ENCODE data around the gene MB21D2.
A peak's percentile ranks its signal among the peaks of the same experiment; 100 is the strongest.
"Not testable (repeated sequence)": the region's sequence is repeated elsewhere in the genome, so short reads cannot be mapped to it uniquely, and the experiment has no call there.

MB21D2 gene

DNA sequence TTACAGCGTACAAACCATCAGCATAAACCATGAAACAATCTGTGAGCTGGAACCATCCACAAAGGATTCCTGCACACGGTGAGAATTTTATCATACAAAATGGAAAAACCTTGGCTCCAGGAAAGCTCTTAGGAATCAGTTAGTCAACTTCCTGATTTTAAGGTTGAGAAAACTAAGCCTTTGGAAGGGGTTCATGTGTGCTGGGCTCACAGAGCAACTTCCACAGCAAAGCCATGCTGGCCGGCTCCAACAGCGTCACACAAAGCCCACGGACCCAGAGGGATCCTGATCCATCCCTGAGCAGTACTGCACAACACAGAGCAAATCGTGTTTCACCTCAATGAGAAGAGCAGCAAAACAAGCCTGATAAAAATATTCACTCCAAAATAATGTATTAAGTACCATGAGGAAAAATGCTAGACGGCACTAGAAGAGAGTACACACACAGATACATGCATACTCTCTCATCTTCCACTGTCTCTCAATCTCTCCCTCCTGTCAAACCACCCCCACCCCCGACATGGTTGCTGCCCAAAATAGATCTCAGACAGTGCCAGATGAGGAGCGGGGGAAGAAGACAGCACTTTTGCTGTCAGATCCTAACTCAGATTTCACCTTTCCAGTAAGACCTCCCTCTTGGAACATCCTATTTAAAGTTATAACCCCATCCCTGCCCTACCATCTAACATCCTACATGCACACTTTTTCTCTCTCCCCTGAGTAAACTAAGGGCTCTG lies 58.6 kb downstream of the MB21D2 start:
- DNase-seq (no peak), ATAC-seq (no peak)

DNA sequence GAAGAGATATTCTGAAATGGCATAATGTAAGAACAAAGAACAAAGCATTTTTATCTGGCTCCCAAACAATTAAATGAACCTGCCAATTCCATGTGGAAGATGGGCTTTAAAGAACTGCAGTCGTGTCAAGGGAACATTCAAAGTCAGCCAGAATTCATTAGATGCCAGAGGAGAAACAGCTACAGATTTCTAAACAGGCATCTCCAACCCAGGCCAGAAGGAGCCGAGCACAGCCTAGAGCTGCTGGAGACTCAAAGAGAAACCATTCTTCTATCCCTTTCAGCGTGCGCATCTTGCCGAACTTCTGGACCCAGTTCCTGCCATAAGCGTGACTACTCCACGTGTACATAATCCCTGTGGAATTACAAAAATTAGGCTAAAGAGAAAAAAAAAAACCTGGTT lies 60.4 kb downstream of the MB21D2 start:
- DNase-seq (no peak), ATAC-seq (no peak)

DNA sequence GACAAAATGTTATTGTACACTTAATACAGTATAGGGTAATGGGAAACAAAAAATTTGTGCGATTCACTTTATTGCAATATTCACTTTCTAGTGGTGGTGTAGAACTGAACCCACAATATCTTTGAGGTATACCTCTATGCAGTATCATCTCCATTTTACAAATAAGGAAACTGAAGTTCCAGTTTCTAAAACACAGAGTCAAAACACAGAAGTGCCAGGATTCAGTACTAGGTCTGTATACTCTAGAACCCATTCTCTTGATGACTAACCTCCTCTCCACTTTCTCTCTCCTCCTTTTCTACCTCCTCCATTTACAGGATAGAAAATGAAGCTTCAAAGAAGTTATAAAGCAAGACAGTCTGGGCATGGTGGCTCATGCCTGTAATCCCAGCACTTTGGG lies 62.2 kb downstream of the MB21D2 start:
- DNase-seq (no peak), ATAC-seq (no peak)

DNA sequence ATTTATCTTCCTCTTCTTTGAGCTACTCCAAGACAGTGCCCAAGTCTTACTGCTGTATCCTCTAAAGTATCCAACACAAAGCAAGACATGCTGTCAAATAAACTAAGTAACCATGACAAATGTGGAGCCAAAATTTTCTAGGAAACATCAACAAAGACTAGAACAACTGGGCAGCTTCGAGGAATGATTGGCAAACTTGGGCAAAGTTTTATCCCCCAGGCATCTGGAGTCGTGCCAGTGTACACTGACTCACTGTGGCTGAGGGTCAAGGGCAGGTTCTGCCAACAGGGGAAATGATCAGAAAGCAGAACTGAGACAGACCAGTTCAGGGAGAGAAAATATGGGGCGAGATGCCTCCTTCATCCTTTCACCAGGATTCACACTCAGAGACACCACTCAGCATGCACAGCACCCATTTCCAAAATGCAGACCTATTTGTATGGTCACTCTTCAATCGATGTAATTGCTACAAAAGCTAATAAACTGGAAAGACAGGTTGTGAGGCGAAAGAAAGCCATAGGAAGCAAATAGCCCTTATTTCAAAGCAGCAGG lies 65.8 kb downstream of the MB21D2 start:
- ATAC-seq, result no peak

DNA sequence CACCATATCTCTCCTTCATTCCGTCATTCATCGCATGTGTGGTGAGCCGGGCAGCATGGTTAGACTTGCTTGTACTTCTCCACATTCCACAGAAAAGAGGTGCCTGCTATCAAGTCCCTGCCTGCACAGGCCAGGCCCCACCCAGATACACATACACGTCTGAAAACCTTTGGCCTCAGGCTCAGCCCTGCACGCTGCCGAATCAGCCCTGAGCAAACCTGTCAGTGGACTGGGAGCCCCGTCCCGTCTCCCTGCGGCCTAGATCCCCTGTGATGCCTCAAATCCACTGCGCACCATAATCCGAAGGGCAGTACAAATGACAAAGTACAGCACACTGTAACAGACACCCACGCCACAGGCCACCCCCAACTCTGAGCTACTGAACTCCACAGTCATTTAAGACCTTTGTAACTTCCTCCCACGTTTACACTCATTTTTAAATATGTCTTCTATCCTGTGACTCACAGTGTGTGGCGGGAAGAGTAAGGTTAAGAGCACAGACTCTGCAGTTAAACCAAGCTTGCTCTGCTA lies 67.1 kb downstream of the MB21D2 start:
- DNase-seq (peak; percentile 49), ATAC-seq (peak; percentile 94)

More for the DNA sequence above, 65.8 kb downstream of the MB21D2 start:
- peak; percentile 22 for DNase-seq

DNA sequence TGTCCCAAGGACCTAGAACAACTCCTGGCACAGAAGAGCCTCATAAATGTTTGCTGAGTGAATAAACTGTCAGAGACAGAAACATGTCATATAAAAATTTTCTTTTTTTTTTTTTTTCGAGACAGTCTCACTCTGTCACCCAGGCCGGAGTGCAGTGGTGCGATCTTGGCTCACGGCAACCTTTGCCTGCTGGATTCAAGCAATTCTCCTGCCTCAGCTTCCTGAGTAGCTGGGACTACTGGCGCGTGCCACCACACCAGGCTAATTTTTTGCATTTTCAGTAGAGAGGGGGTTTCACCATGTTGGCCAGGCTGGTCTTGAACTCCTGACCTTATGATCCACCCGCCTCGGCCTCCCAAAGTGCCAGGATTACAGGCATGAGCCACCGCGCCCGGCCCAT lies 67.8 kb downstream of the MB21D2 start:
- ATAC-seq, result not testable (repeated sequence)

DNA sequence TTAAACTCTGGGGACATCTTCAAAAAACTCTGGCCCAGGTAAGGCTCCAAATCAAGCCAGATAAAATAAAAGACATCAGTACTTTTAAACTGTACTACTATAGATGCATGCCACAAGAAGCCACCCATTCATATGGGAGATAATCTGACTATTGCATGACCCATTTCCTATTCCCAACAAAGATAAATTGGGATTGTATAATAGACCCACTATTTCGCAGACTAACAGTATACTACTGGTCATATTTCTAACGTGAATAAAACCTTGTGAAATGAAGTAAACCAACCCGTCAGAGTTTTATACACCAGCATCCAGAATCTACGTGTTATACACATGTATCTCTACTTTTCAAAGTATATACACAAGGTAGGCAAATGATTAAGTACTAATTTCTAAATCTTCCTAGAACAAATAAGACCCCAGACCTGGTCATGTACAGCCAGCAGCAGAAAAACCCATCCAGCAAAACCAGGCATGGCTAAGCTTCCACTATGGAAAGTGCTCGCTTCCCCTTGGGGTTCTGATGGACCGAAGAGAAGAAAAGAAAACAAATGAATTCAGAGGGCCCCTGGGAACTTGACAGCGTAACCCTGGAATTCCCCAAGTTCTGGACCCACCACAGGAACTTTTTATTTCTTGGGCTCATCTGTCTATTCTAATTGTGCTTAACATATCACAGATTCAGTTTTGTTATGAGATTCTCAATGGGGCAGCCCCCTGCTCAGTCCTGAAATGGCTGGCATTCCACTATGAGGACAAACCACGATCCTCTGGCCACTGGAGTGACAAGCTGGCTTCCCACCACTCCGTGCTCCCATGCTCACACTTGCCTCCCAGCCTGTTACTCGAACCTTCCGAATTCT lies 69.1 kb downstream of the MB21D2 start:
- ATAC-seq, result no peak
- no peak for DNase-seq

More for the DNA sequence above, 67.8 kb downstream of the MB21D2 start:
- DNase-seq, result not testable (repeated sequence)

DNA sequence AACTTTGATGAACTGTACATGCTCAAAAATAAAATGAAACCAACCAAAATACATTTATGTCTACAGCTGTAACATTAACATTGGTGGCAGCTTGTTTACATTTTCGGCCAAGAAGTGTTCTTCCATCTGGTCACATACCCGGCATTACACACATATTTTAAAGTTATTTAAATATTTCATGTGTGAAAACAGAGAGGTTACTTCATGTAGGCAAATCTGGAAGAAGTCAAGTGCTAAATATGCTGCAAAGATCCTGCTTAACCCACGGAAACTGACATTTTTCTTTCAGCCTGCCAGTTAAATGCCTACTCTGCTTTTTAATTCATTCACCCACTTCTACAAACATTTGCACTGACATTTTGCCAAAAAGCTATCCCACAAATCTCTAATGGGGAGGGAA lies 69.7 kb downstream of the MB21D2 start:
- no peak for DNase-seq
- no peak for ATAC-seq

DNA sequence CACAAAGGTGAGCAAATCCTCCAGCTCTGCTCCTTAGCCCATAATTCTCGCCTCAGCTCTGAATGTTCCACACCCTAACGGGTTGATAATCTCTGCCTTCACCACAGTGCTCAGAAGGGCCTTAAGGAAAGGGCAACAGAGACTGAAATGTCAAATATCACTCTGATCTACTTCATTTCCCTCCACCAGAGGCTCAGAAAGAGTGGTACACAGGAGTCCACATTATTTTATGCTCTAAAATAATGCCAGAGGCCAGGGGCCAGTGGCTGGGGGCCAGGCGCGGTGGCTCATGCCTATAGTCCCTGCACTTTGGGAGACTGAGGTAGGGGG lies 72.2 kb downstream of the MB21D2 start:
- peak; percentile 58 for ATAC-seq
- DNase-seq, result no peak

DNA sequence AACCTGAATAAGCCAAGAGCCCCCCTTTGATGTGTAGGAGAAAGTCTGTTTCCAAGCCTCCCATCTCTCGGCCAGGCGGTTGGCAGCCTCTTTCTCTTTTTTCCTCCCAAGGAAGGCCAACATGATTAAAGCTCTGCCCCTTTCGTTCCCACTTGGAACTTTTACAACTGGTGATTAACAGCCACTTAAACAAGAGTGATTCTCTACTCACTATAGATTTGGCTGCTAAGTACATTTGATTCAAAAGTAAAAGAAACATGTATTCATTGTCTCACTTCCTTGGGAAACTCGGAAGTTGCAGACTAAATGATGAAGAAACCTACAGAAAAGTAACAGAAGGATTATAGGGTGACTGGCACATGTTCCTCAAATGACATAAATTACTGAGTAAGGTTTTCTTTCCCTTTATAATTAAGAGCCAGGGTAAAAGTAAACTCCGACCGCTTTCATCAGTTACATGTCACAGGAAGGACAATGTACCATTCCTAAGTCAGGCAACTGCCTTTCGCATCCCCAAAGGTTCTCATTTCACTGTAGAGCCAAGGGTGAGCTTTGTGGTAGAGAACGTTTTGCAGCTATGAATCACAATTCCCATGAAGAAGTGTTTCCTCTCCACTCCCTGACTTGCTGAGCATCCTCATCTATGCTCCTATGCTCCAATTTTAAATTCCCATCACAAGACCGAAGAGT lies 72.7 kb downstream of the MB21D2 start:
- DNase-seq, result no peak
- ATAC-seq, result peak; percentile 42

DNA sequence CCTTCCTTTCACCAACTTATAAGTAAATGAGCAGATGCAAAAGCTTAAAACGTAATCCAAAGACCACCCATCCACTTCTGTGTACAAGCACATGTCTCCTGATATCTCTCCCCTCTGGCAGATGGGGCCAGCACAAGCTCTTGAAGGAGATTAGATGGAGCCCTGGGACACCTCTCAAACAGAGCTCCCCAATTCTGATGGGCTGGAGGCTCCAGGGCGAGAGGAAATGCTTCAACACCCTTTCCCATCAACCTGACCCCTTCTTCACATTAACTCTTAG lies 73.2 kb downstream of the MB21D2 start:
- DNase-seq (no peak), ATAC-seq (no peak)

DNA sequence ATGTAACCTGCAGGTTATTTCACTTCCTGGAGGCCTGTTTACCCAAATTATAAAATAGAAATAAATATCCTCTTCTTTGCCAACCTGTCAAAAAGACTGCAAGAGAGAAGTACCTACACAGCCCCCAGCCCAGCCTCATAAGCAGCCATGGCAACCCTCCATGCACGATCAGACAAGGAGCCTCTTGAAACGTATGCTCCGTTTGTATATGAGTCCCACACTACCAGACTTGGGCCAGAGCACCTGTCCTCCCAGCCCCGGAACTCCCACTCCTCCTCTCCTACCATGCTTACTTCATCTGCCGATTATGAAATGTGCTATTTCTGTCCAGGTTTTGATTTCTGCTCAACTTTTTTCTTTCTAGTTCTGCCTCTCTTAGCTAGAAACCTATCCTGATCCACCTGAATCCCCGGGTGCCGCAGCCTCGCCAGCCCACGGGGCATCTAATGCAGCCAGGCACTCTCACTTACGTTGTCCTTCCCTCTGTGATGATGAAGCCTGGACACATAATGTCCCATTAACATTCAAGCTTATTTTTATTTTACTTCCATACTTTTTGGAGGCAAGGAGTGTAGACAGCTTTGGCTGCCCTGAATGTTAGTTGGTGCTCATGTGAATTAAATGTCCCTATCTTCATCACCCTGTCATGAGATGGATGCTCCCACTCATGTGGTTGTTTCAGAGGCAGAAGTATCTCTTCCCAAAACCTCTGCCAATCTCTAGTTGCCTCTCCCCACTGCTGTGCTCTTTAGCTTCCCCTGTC lies 73.8 kb downstream of the MB21D2 start:
- ATAC-seq (no peak), DNase-seq (no peak)

DNA sequence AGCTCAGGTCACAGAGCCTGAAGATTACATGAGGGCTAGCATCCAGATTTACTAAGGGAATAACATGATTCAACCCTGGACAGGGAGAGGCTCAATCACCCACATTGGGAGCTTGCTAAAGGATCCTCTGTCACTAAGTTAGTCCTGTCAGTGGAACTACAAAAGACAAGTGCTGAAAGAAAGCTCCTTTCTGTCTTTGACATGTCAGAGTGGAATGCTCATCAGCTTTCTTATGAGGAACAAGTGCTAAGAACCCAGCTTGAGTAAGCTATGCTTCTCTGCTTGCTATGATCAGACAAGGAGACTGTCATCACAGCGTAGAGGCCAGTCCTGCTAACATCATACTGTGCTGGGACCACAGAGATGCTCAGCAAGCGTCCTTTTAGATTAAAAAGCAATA lies 74.5 kb downstream of the MB21D2 start:
- no peak for DNase-seq
- ATAC-seq, result no peak

DNA sequence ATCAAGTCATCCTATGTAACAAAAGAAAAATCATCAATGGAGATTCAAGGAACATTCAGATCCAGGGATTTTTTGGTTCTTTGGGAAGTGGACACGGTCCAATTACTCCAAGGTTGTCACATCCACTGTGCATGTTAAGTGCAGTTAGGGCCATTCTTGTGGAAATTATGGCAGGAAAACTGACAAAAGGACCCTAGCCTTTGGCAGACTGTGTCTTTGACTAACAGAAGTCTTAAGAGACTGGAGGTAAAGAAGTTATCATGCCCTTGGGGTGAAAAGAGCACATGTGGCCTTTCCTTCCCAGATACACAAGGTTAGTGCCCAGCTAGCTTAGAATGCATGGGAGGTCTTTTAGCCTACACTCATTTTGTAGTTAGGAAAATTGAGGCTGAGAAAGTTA lies 74.9 kb downstream of the MB21D2 start:
- DNase-seq (no peak), ATAC-seq (no peak)

DNA sequence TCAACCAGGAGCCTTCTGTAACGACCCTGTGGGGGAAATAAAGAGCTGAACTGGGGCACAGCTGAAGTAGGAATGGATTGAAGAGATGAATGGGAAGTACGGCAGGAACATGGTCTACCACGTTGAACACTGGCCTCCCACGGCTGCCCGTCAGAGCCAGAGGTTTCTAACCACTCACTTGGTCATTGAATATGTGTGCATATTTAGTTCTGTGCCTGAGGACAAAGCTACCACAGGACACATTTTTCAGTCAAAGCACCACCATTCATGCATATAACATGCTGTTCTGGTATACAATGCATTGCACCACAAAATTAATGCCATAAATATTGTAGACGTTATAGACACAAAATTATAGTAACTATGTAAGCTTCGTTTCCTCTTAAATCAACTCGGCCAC lies 75.5 kb downstream of the MB21D2 start:
- no peak for DNase-seq

DNA sequence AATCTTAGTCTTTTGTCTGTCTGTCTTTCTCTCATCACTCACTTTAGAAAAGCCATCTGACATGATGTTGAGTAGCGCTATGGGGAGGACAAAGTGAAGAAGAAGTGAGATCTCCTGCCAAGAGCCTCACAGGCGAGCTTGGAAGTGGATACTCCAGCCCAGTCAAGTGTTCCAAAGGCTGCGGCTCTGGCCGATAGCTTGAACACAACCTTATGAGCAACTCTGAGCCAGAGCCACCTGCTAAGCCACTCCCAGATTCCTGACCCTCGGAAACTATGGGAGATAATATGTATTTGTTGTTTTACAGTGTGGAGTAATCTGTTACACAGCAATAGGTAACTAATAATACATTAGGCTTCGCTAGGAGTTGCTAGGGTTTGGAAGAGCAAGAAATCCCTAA lies 76.2 kb downstream of the MB21D2 start:
- no peak for DNase-seq
- ATAC-seq, result no peak

More for the DNA sequence above, 75.5 kb downstream of the MB21D2 start:
- ATAC-seq, result no peak

DNA sequence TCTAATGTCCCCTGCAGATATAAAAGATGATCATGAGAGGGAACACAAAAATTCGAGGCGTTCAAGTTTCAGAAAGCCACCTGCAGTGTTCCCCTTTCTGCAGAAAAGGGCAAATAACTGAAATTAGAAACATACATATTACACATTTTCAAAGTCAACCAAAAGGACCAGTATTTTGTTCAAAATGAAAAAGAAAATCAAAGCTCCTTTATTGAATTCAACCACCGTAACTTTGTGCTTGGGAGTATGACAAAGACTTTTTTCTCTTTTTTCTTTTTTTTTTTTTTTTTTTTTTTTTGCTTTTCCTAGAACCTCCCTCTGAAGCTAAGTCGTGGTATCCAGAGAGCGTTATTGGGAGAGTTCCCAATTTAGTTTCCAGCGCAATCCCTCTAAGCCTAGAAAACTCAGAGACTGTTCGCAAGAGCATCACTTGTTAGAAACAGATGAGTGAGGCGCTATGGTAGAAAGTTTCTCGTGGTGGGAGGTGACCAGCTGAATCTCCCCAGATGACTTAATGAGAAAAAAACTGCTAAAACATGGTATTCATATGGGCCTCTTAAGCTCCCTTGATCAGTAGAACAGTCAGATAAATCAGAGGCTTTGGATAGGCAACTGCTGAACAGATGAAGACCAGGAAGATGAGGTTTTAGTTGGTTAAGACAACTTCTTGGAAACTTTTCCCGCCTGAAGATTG lies 77.4 kb downstream of the MB21D2 start:
- DNase-seq (no peak), ATAC-seq (no peak)

DNA sequence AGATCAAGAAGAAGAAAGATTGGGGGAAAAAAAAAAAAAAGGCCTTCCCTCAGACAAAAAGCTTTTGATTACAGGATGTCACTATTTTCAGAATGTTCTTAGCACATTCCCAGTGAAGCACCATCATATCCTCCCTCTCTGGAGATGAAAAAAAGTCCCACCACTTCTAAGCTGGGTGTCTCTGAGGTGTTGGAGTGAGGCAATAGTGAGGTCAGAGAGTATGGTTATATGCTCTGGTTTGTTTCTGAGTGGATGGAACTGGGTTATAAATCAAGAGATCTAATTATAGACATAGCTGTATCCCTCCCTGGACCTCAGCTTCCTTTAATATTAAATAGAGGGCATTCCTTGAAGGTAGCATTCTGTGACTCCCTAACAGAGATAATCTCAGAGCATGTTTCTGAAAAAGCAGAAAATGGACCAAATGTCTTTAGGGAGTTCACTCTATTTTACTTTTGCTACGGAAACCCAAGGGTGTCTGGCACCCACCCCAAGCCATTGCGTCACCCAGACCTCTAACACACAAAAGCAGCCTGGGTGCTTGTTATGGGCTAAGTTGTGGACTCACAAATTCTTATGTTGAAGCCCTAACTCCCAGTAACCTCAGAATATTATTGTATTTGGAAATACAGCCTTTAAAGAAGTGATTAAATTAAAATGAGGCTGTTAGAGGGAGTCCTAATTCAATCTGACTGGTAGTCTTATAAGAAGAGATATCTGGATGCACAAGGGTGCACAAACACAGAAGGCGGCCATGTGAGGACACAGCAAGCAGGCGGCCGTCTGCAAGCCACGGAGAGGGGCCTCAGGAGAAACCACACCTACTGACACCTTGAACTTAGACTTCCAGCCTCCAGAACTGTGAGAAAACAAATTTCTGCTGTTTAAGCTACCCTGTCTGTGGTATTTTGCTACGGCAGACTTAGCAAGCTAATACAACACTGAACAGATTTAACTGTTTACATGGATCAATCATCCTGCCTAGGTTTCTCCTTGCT lies 81.5 kb downstream of the MB21D2 start:
- no peak for DNase-seq

DNA sequence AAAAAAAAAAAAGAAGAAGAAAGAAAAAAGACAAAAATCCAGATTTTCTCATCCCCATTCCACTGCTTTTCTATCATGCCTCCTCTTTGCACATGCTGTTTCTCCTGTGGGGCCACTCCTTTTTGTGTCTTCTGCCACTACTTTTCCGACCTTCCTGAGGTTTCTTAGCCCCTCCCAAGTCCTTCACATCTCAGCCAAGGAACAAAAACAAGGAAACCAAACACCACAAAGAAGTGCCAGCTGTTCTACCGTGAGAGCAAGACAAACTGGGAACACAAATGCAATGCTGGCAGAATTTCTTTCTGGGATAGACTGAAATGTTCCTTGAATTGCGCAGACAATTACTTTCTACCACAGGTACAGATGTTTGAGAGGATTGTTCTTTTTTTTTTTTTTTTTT lies 83.2 kb downstream of the MB21D2 start:
- no peak for DNase-seq

More for the DNA sequence above, 81.5 kb downstream of the MB21D2 start:
- no peak for ATAC-seq

More for the DNA sequence above, 83.2 kb downstream of the MB21D2 start:
- no peak for ATAC-seq

Data from stimulated activated naive CD8-positive, alpha-beta T cell treated with anti-CD3 and anti-CD28 coated beads, Interleukin-15, Interleukin-2, amounts not matched to agents 100 U/mL and 50 U/mL, for 24 hours (primary cell).